ENCODE results near the gene MOV10L1. TPM values are rescaled to one million over a fixed set of nuclear protein-coding genes. Genes with fewer than 3 reads are reported as not detected.

Gene MOV10L1
- total and polyA plus RNA-seq, 2 donors (not counting 3 experiments of a cell fraction or from before 2014, with no cell fraction given) = 27.6 to 37.6 TPM

DNA sequence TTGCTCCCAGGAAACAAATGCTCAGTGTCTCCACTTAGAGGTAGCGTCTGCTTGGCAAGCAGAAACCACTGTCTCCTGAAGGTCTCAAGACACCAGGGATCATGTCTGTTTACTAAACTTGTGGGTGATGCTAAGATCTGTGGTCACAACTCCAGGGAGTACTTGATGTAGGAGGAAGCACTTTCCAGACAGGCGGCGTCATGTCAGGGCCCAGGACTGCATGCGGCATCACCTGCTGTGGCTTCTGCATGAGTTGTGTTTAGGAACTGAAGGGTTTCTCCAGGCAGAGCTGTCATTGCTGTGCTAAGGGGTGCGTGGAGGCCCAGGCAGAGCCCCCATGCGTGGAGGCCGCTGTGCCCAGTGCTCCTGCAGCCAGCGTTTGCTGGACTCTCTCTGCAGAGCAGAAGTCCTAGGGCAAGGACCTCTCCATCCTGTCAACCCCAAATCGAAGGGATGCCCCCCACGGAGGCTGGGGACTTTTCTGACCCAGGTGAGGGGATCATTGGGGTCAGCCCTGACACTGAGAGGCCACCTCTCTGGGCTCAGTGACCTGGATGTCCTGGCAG lies 72.7 kb downstream of the MOV10L1 start:
- ChIA-PET POLR2A (interaction anchor here (0.9 kb wide), 1 partner anchor 8 kb away, joined by 3 read pairs; the partner anchor contains the start of gene PANX2), CTCF (no interaction called here)
- BruUV-seq (replicated peaks) = no TSS peak
- no peaks in the 10 kb centered on the region for H3K9me3 ChIP-seq (replicated peaks; ENCODE audit: control insufficient read depth, insufficient read depth, low read length)
- intact Hi-C loops (cut with micrococcal nuclease) = no loop called here
- peaks cover 14 to 30% of the 10 kb centered on the region in 2 experiments for H3K36me3 ChIP-seq (ENCODE audit: control insufficient read depth in 2 of 2, extremely low read depth in 1 of 2, insufficient read depth in 2 of 2, low read length in 2 of 2)
- no peaks in the 10 kb centered on the region for H3K79me2 ChIP-seq (ENCODE audit: control insufficient read depth, insufficient read depth, low read length)
- TF ChIP-seq MYC (IDR thresholded peaks at IDR 0.05; ENCODE audit: low read depth, low read length) (no peak), EZH2 (IDR thresholded peaks at IDR 0.05; ENCODE audit: borderline replicate concordance, low read depth, low read length, severe bottlenecking) (no peak), FOS (IDR thresholded peaks at IDR 0.05; ENCODE audit: borderline replicate concordance, insufficient read depth, low read length) (no peak), GATA2 (IDR thresholded peaks at IDR 0.05; ENCODE audit: insufficient read depth, insufficient read length, low read depth, low read length) (no peak), JUN (IDR thresholded peaks at IDR 0.05; ENCODE audit: borderline replicate concordance, insufficient read depth, insufficient read length, low read depth) (no peak), POLR2A (IDR thresholded peaks at IDR 0.05; ENCODE audit: low read depth, low read length) (no peak), MAX (IDR thresholded peaks at IDR 0.05; ENCODE audit: insufficient read depth, insufficient read length) (no peak), POLR2AphosphoS5 (IDR thresholded peaks at IDR 0.05; ENCODE audit: insufficient read depth, low read depth, low read length) (no peak)
- TF ChIP-seq, protein P1, sequence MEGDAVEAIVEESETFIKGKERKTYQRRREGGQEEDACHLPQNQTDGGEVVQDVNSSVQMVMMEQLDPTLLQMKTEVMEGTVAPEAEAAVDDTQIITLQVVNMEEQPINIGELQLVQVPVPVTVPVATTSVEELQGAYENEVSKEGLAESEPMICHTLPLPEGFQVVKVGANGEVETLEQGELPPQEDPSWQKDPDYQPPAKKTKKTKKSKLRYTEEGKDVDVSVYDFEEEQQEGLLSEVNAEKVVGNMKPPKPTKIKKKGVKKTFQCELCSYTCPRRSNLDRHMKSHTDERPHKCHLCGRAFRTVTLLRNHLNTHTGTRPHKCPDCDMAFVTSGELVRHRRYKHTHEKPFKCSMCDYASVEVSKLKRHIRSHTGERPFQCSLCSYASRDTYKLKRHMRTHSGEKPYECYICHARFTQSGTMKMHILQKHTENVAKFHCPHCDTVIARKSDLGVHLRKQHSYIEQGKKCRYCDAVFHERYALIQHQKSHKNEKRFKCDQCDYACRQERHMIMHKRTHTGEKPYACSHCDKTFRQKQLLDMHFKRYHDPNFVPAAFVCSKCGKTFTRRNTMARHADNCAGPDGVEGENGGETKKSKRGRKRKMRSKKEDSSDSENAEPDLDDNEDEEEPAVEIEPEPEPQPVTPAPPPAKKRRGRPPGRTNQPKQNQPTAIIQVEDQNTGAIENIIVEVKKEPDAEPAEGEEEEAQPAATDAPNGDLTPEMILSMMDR (IDR thresholded peaks at IDR 0.05; ENCODE audit: extremely low read depth in 1 of 2, insufficient read depth in 1 of 2, low read depth in 1 of 2, low read length in 2 of 2) = no peak
- no peak overlapping the region for H3K4me2 ChIP-seq (ENCODE audit: insufficient read depth, low read length)
- no peak for DNase-seq (ENCODE audit: low read depth, low spot score)
- H3K9ac ChIP-seq (replicated peaks; ENCODE audit: extremely low read depth, insufficient read depth, low read length) = no peak overlapping the region
- H4K20me1 ChIP-seq (replicated peaks; ENCODE audit: control insufficient read depth, extremely low read depth, insufficient read depth, low read length) = no peaks in the 10 kb centered on the region
- H3K4me1 ChIP-seq (ENCODE audit: control insufficient read depth, extremely low read depth, insufficient read depth, low read length) = no peaks in the 10 kb centered on the region
- no peaks in the 10 kb centered on the region for H3K27me3 ChIP-seq (ENCODE audit: control insufficient read depth in 2 of 2, insufficient read depth in 2 of 2, low read length in 2 of 2)
- no peak for FAIRE-seq
- H3K27ac ChIP-seq (ENCODE audit: insufficient read depth, low read depth, low read length) = no peak overlapping the region
- no peak overlapping the region for H3K4me3 ChIP-seq (replicated peaks in 1 of 3; ENCODE audit: insufficient read depth in 1 of 3, low read depth in 1 of 3, low read length in 3 of 3)
- H3K9me1 ChIP-seq (replicated peaks; ENCODE audit: control insufficient read depth, extremely low read depth, insufficient read depth, low read length) = no peaks in the 10 kb centered on the region
- dilution Hi-C loops (cut with MboI; ENCODE audit: extremely low pct_ligation_motif_present, low sequenced_read_pairs) = no loop called here
- no peak overlapping the region for H2AFZ ChIP-seq (ENCODE audit: low read depth, low read length)

Data from endothelial cell of umbilical vein (primary cell).